ENCODE measurements around the gene MTG2. TPM values are rescaled to one million over a fixed set of nuclear protein-coding genes. Genes with fewer than 3 reads are reported as not detected.

MTG2 gene
- 16.4 and 19.0 TPM in 2 replicates for total RNA-seq

DNA sequence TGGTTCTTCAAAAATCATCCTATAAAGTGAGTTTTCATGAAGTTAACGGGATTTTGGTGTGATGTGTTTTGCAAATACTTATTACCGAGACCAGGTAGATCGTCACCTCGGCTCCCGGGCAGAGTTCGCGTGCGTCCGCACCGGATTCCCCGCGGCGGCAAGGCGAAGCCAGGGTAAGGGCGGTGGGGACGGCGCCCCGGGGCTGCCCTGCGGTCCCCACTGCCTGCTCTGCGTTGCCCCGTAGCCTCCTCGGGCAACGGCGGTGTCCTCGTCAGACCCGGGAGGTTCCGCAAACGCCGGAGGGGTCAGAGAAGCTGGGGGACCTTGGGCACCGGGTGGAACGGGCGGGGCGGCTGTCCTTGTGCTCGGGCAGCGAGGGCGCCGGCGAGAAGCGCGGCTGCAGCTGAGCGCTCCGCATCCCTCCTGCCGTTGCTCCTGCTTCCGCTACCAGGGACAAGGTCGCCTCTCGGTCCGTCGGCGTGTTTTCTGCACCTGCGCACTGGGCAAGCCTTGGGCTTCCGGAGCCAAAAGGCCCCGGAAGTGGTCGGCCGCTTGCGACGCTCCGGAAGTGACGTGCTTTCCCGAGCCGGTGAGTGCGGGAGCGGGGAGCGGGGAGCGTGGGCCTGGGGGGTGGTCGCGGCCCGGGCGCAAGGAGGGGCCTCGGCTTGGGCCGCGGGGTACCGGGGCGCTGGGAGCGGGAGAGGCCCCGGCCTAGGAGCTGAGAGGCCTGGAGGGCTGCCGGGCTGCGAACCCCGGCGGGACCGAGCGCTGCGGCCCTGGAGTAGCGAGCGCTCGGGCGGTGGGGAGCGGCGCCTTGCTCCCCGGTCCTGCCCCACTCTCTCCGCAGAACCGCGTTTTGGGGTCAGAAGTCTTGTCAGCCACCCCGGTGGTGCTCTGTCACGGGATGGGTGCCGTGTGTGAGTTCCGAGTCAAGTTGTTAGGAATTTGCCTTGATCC, at the start of gene MTG2:
TSS of gene MTG2 (plus strand) at position 560 of the 957 bp plus-strand sequence. CDS start 10,393 bp downstream, outside the sequence.

DNA sequence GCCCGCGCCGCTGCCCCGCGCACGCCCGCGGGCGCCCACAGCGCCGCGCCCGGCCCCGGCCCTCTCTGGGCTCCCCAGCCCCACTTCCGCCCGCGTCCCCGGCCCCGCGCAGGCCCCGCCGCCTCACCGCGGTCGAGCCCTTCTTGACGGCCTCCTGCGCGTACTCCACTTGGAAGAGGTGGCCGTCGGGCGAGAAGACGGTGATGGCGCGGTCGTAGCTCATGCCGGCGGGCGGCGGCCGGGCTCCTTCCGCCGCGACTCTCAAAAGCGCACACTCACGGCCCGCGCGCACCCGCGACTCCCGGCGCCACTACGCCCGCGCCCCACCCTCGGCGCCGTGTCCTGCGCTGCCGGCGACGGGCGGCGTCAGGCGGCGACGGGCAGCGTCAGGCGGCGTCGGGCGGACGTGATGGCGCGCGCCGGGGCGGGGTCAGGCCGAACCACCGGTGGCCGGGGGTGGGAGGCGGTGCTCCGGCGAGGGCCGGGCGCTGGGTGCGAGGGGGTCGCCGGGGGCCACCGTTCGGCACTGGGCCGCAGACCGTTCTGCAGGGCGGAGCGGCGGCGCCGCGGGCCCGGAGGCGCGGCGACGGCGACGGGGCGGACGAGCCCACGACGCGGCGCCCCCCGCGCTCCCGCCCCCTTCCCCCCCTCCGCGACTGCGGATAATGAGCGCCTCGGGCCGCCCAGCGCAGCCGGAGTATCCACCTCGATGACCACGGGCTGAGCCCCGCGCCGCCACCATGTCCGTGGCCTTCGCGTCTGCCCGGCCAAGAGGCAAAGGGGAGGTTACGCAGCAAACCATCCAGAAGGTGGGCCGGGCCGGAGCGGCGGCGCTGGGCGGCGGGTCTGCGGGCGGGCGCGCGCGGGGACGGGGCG, 39.5 kb upstream of the MTG2 start, which contains the start of the genes PSMA7 and SS18L1:
TSS of gene PSMA7 (minus strand) at position 314 of the 876 bp plus-strand sequence. CDS start at position 223, 91 bp downstream.
TSS of gene SS18L1 (plus strand) at position 689 of the 876 bp plus-strand sequence. CDS start at position 741, 52 bp downstream.

GRCh38 chr20:62219992-62220665, 37.3 kb downstream of the MTG2 start, which contains the start of gene HRH3:
TSS of gene HRH3 (minus strand) at chr20:62220278. CDS start at chr20:62219970, 308 bp downstream.

GRCh38 chr20:62237801-62238568, 55.2 kb downstream of the MTG2 start, which contains the start of gene OSBPL2:
TSS of gene OSBPL2 (plus strand) at chr20:62238521. CDS start at chr20:62256185, 17,664 bp downstream.

Other genes starting within 250 kb of the MTG2 start
- 8.8 and 13.2 TPM in 2 replicates for gene TAF4, start 117.1 kb upstream of the MTG2 start, total RNA-seq
- gene LSM14B, start 60.6 kb upstream of the MTG2 start, total RNA-seq, result 23.9 and 24.9 TPM in 2 replicates
- 368 and 398 TPM in 2 replicates for gene PSMA7, start 39.6 kb upstream of the MTG2 start, total RNA-seq
- 12.9 and 13.4 TPM in 2 replicates for gene SS18L1, start 39.3 kb upstream of the MTG2 start, total RNA-seq
- gene HRH3, start 37.2 kb downstream of the MTG2 start, total RNA-seq, result not detected in 2 replicates
- 18.1 and 20.5 TPM in 2 replicates for gene OSBPL2, start 55.5 kb downstream of the MTG2 start, total RNA-seq
- gene ADRM1, start 120.0 kb downstream of the MTG2 start, total RNA-seq, result 149 and 155 TPM in 2 replicates
- 103 and 108 TPM in 2 replicates for gene LAMA5, start 184.3 kb downstream of the MTG2 start, total RNA-seq
- gene RPS21, start 204.1 kb downstream of the MTG2 start, total RNA-seq, result 794 and 1,044 TPM in 2 replicates
- gene CABLES2, start 224.3 kb downstream of the MTG2 start, total RNA-seq, result 2.9 and 3.5 TPM in 2 replicates
- not detected in 2 replicates for gene RBBP8NL, start 244.5 kb downstream of the MTG2 start, total RNA-seq